Neural progenitor cell (in vitro differentiated cells): ENCODE measurements around the gene TRIM75. TPM values are rescaled to one million over a fixed set of nuclear protein-coding genes. Genes with fewer than 3 reads are reported as not detected.

Source experiments
- DNase-seq: peaks from one replicate; pipeline ENCODE4 v3.0.0-alpha.2; 2016; ENCODE audit warnings: low spot score
- H2AFZ ChIP-seq: fragments of 200-600 bp; sonication (generic); replicated peaks from 2 replicates; pipeline ENCODE4 v1.6.1; 2016; ENCODE audit warnings: antibody characterized with exemption
- H3F3A ChIP-seq: fragments of 200-600 bp; sonication (generic); 2 replicates; pipeline ENCODE4 v1.6.1; 2016; ENCODE audit warnings: antibody characterized with exemption, low read depth
- H3K27ac ChIP-seq: fragments of 200-600 bp; sonication (generic); 2 replicates; pipeline ENCODE4 v1.5.1; 2016; ENCODE audit warnings: mild to moderate bottlenecking
- H3K27me3 ChIP-seq: fragments of 200-600 bp; sonication (generic); 2 replicates; pipeline ENCODE4 v1.6.1; 2016; ENCODE audit warnings: mild to moderate bottlenecking, moderate library complexity
- H3K36me3 ChIP-seq: fragments of 200-600 bp; sonication (generic); 2 replicates; pipeline ENCODE4 v1.5.1; 2016
- H3K4me1 ChIP-seq: fragments of 200-600 bp; sonication (generic); 2 replicates; pipeline ENCODE4 v1.6.1; 2016; ENCODE audit warnings: mixed run types
- H3K4me2 ChIP-seq: fragments of 200-600 bp; sonication (generic); 2 replicates; pipeline ENCODE4 v1.6.1; 2016
- H3K4me3 ChIP-seq: fragments of 200-600 bp; sonication (generic); 2 replicates; pipeline ENCODE4 v1.5.1; 2016
- H3K79me2 ChIP-seq: fragments of 200-600 bp; sonication (generic); 2 replicates; pipeline ENCODE4 v1.6.1; 2016; ENCODE audit warnings: low read depth
- H3K9ac ChIP-seq: fragments of 200-600 bp; sonication (generic); 2 replicates; pipeline ENCODE4 v1.6.1; 2016
- H3K9me3 ChIP-seq: fragments of 200-600 bp; sonication (generic); 2 replicates; pipeline ENCODE4 v1.5.1; 2016; ENCODE audit warnings: low read depth
- H4K20me1 ChIP-seq: fragments of 200-600 bp; sonication (generic); 2 replicates; pipeline ENCODE4 v1.6.1; 2016; ENCODE audit warnings: low read depth
- H3K27ac Mint-ChIP-seq: 3 replicates; pipeline ENCODE4 v1.8.0; 2021; ENCODE audit warnings: mixed read lengths
- H3K27me3 Mint-ChIP-seq: 2 replicates; pipeline ENCODE4 v1.8.0; 2022; ENCODE audit warnings: low read depth, mild to moderate bottlenecking, inconsistent platforms, moderate library complexity, mixed read lengths; ENCODE audit not compliant: insufficient read depth
- H3K36me3 Mint-ChIP-seq: 3 replicates; pipeline ENCODE4 v1.8.0; 2021; ENCODE audit warnings: mixed read lengths
- H3K4me1 Mint-ChIP-seq: 3 replicates; pipeline ENCODE4 v1.8.0; 2021; ENCODE audit warnings: mixed read lengths
- H3K4me3 Mint-ChIP-seq: 3 replicates; pipeline ENCODE4 v1.8.0; 2021; ENCODE audit warnings: mild to moderate bottlenecking, moderate library complexity, mixed read lengths
- H3K9me3 Mint-ChIP-seq: 3 replicates; pipeline ENCODE4 v1.8.0; 2020; ENCODE audit warnings: mixed read lengths
- CTCF ChIP-seq: fragments of 200-600 bp; sonication (generic); IDR thresholded peaks from 2 replicates; pipeline ENCODE4 v1.5.1; 2017; ENCODE audit warnings: antibody characterized with exemption, mild to moderate bottlenecking
- EZH2 ChIP-seq: fragments of 200-600 bp; sonication (generic); IDR thresholded peaks from 2 replicates; pipeline ENCODE4 v1.6.1; 2017; ENCODE audit warnings: antibody characterized with exemption, mild to moderate bottlenecking, moderate library complexity
- EZH2phosphoT487 ChIP-seq: fragments of 200-600 bp; sonication (generic); IDR thresholded peaks from 2 replicates; pipeline ENCODE4 v1.6.1; 2017; ENCODE audit warnings: antibody characterized with exemption
- total RNA-seq: library from RNA; depleted of rRNA; stranded (reverse); fragments of >200 nt; gene quantifications from 2 replicates; pipeline ENCODE4 v1.2.3, GENCODE V29; 2015; ENCODE audit warnings: low replicate concordance

Gene TRIM75
- total RNA-seq, 1 donor from 2014 or later: not detected

DNA sequence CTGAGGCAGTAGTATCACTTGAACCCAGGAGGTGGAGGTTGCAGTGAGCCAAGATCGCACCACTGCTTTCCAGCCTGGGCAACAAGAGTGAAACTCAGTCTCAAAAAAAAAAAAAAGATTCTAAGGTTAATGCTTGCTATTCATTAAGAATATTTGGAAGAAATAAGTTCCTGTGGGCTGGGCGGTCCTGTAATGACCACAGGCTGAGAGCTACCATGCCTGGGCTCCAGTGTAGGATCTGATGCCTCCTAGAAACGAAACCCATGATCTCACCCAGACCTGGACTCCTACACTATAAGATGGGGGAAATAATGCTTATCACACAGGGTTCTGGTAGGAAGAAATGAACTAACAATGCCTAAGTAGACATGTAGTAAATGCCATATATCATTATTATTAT lies 41.2 kb downstream of the TRIM75 start:
- Histone ChIP-seq H4K20me1 (no peaks in the 10 kb centered on the region), H3K4me1 (no peaks in the 10 kb centered on the region), H3K36me3 (no peaks in the 10 kb centered on the region), H3K9ac (no peak overlapping the region), H3K27ac (no peak overlapping the region), H3K9me3 (no peaks in the 10 kb centered on the region), H3K4me2 (no peak overlapping the region), H3K27me3 (no peaks in the 10 kb centered on the region), H3K79me2 (no peaks in the 10 kb centered on the region), H3K4me3 (no peak overlapping the region), H2AFZ (no peak overlapping the region), H3F3A (no peaks in the 10 kb centered on the region)
- Mint-ChIP-seq H3K9me3 (no peaks in the 10 kb centered on the region), H3K4me3 (no peak overlapping the region), H3K36me3 (peaks cover 4% of the 10 kb centered on the region), H3K4me1 (no peaks in the 10 kb centered on the region), H3K27ac (no peak overlapping the region), H3K27me3 (no peaks in the 10 kb centered on the region)
- DNase-seq: no peak
- no peak for TF ChIP-seq CTCF
- TF ChIP-seq EZH2: no peak
- TF ChIP-seq EZH2phosphoT487: no peak

DNA sequence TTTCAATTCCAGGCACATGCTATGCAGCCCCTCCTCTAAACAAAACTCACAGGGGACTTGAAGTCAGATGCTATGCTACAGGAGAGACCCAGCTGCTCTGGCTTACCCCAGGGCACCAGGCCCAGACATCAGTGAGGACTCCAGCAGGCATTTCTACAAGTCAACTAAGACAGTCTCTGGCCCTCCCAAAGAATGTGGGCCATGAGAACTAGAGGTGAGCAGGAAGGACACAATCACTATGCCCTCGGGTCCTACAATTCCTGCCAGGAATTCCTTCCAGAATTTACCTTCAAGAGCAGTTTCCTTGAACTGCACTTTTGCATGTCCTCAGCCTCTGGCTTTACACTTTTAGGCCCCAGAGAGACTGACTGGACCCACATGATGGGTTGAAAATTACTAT lies 41.6 kb downstream of the TRIM75 start:
- no peaks in the 10 kb centered on the region for H3F3A ChIP-seq
- no peaks in the 10 kb centered on the region for H3K4me1 ChIP-seq
- Mint-ChIP-seq H3K36me3 (peaks cover 3% of the 10 kb centered on the region), H3K27ac (no peak overlapping the region), H3K4me1 (no peaks in the 10 kb centered on the region), H3K9me3 (no peaks in the 10 kb centered on the region), H3K4me3 (no peak overlapping the region), H3K27me3 (no peaks in the 10 kb centered on the region)
- H4K20me1 ChIP-seq: no peaks in the 10 kb centered on the region
- H3K36me3 ChIP-seq: no peaks in the 10 kb centered on the region
- no peaks in the 10 kb centered on the region for H3K27me3 ChIP-seq
- TF ChIP-seq EZH2 (no peak), EZH2phosphoT487 (no peak), CTCF (no peak)
- H3K9ac ChIP-seq: no peak overlapping the region
- no peak overlapping the region for H3K27ac ChIP-seq
- H2AFZ ChIP-seq: no peak overlapping the region
- DNase-seq: no peak
- no peaks in the 10 kb centered on the region for H3K79me2 ChIP-seq
- no peak overlapping the region for H3K4me3 ChIP-seq
- H3K9me3 ChIP-seq: no peaks in the 10 kb centered on the region
- H3K4me2 ChIP-seq: no peak overlapping the region

DNA sequence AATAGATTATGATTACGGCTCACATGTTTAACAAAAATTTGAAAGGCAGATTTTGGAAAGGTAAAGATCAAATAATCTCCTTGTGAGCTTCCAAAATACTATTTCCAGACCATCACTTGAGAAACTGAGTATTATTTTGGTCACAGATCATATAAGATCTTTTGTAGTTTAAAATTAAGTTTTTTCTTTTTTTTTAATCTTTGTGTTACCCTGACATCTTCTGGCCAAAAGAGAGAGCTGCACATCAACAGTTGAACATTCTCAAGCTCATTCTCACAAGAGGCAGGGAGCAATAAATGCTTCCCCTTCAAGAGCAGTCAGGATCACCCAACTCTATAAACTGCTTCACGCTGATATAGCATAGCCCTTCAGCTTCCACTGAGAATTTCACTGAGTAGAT lies 43.1 kb downstream of the TRIM75 start:
- Histone ChIP-seq H3F3A (no peaks in the 10 kb centered on the region), H3K9me3 (no peaks in the 10 kb centered on the region), H3K4me3 (no peak overlapping the region), H4K20me1 (no peaks in the 10 kb centered on the region), H3K36me3 (no peaks in the 10 kb centered on the region), H2AFZ (no peak overlapping the region), H3K27me3 (no peaks in the 10 kb centered on the region), H3K9ac (no peak overlapping the region), H3K27ac (no peak overlapping the region), H3K4me1 (no peaks in the 10 kb centered on the region), H3K79me2 (no peaks in the 10 kb centered on the region), H3K4me2 (no peak overlapping the region)
- TF ChIP-seq EZH2 (no peak), CTCF (peak; percentile 78)
- Mint-ChIP-seq H3K9me3 (no peaks in the 10 kb centered on the region), H3K4me1 (no peaks in the 10 kb centered on the region), H3K27ac (no peak overlapping the region), H3K27me3 (no peaks in the 10 kb centered on the region), H3K36me3 (peaks cover 4% of the 10 kb centered on the region), H3K4me3 (no peak overlapping the region)
- DNase-seq: peak; percentile 43

GRCh38 chr4:165101641-165102040 lies 48.0 kb downstream of the TRIM75 start:
- H3K36me3 ChIP-seq: no peaks in the 10 kb centered on the region
- Mint-ChIP-seq H3K27me3 (peaks cover 2% of the 10 kb centered on the region), H3K4me3 (no peak overlapping the region), H3K9me3 (no peaks in the 10 kb centered on the region), H3K4me1 (no peaks in the 10 kb centered on the region), H3K36me3 (peaks cover 9% of the 10 kb centered on the region), H3K27ac (no peak overlapping the region)
- H3K27ac ChIP-seq: no peak overlapping the region
- H3K4me2 ChIP-seq: no peak overlapping the region
- DNase-seq: no peak
- TF ChIP-seq EZH2phosphoT487: no peak
- TF ChIP-seq CTCF: no peak
- no peak overlapping the region for H2AFZ ChIP-seq
- H3F3A ChIP-seq: no peaks in the 10 kb centered on the region
- no peaks in the 10 kb centered on the region for H3K9me3 ChIP-seq
- H3K4me1 ChIP-seq: no peaks in the 10 kb centered on the region
- H3K9ac ChIP-seq: no peak overlapping the region
- no peaks in the 10 kb centered on the region for H4K20me1 ChIP-seq
- H3K27me3 ChIP-seq: no peaks in the 10 kb centered on the region
- H3K79me2 ChIP-seq: no peaks in the 10 kb centered on the region
- no peak overlapping the region for H3K4me3 ChIP-seq
